22Rv1 (cell line): ENCODE measurements around the gene FUT8.

ENCODE experiments used
- H3K27ac ChIP-seq: fragments of 450-650 bp; 2 replicates; pipeline ENCODE4 v1.5.1; 2017
- CTCF ChIP-seq: fragments of 450-650 bp; IDR thresholded peaks from 2 replicates; pipeline ENCODE4 v1.5.1; 2017; ENCODE audit warnings: mild to moderate bottlenecking
- ZFX ChIP-seq: fragments of 450-650 bp; IDR thresholded peaks from 2 replicates; pipeline ENCODE4 v1.6.1; 2017; ENCODE audit warnings: antibody characterized with exemption, borderline replicate concordance

FUT8 gene

DNA sequence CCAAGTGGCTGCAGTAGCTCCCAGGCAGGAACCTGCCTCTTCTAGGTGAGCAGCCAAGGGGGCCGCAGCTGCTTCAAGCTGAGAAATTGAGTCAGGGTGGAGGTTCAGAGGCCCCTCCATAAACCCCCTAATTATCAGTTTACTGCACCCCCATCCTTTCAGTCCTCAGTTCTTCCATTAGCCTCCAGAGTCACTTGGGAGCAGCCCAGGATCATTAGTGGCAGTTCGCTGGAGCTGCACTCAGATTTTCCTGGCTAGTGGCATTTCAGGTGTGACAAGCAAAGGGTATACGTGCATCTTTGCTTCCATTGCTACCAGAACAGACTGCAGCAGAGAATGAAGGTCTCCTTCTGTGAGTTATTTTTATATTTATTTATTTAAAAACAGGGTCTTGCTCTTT lies 358.7 kb downstream of the FUT8 start:
- no peak for TF ChIP-seq ZFX
- no peak for TF ChIP-seq CTCF
- no peak overlapping the region for H3K27ac ChIP-seq

DNA sequence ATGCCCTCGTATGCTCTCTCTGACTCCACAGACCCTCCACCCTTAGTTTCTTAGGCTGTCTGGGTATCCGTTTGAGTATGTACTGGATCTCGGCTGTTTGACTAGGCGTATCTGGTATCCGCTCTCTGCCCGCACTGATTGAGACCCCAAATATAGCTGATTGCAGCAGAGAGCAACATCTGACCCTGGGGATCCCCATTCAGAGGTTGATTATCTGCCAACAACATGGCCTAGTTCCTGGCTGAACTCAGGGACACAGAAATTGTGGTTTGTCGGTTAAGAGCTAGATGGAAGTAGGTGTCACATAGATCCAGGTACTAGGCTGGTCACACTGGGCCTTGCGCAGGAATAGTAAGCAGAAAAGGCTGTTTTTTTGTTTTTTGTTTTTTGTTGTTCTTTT lies 359.9 kb downstream of the FUT8 start:
- H3K27ac ChIP-seq: no peak overlapping the region
- TF ChIP-seq CTCF (no peak), ZFX (no peak)

GRCh38 chr14:65772921-65773574 lies 360.5 kb downstream of the FUT8 start:
- no peak for TF ChIP-seq CTCF
- no peak for TF ChIP-seq ZFX
- H3K27ac ChIP-seq: no peak overlapping the region

DNA sequence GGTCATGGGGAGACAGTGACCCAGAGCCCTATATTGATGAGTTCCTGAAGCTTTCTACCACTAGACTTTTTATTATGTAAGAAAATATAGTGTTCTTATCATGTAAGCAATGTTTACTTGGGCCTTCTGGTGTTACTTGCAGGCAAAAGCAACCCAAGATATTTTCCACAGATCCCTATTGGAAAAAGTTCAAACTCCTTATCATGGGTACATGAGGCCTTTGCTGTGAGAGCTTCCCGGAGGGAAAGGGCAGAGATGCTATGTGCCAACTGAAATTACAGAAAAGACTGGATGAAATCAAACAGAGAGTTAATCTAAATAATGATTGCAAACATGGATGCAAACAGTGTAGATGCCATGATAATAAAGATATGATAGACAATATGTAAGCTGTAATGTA lies 361.5 kb downstream of the FUT8 start:
- TF ChIP-seq ZFX (no peak), CTCF (no peak)

DNA sequence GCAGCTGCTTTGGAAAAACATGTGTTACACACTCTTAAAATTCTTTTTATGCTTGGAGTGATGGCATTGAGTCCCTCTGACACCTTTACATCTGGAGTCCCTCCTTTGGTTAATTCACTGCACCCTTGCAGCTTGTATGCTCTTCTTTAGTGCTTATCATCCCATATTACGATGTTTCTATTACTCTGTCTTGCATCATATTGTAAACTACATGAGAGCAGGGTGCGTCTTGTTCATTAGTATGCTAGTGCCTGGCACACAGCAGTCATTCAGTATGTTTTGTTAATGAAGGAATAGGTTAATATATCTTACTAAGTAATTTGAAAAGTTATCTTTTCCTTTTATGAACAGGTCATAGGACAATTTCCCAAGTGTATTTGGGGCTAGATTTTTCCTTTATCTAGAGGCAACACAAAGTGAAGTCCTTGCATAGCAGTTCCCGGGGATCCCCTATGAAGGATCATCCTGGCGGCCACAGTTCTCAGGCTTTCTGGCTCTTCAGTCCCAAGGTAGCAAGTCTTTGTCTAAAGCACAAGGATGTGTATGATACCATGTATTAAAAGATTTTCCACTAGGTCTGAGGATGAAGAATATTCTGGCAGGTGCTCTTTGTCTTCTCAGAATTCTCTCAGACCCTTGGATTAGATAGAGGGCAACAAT lies 363.8 kb downstream of the FUT8 start:
- TF ChIP-seq CTCF: no peak
- TF ChIP-seq ZFX: no peak
- H3K27ac ChIP-seq: no peak overlapping the region

More for the DNA sequence above, 361.5 kb downstream of the FUT8 start:
- no peak overlapping the region for H3K27ac ChIP-seq

GRCh38 chr14:65780566-65780965 lies 368.0 kb downstream of the FUT8 start:
- TF ChIP-seq CTCF (no peak), ZFX (no peak)
- no peak overlapping the region for H3K27ac ChIP-seq

GRCh38 chr14:65783101-65783500 lies 370.6 kb downstream of the FUT8 start:
- no peak overlapping the region for H3K27ac ChIP-seq

More at GRCh38 chr14:65783101-65783500, 370.6 kb downstream of the FUT8 start:
- TF ChIP-seq ZFX (no peak), CTCF (no peak)
